ENCODE measurements around the gene KRCC1.

Gene KRCC1

GRCh38 chr2:88054782-88055370 lies 707 bp downstream of the KRCC1 start:
- TF ChIP-seq FOXP2 (optimal IDR thresholded peaks at IDR 0.05; ENCODE audit: borderline replicate concordance, extremely low read depth, extremely low read length, insufficient read depth) (no peak), TAF1 (IDR thresholded peaks at IDR 0.05; ENCODE audit: borderline replicate concordance, insufficient read depth, low read length) (no peak), SIN3A (IDR thresholded peaks at IDR 0.05; ENCODE audit: borderline replicate concordance, insufficient read depth, low read length) (no peak), POLR2AphosphoS5 (IDR thresholded peaks at IDR 0.05; ENCODE audit: low read depth, low read length) (no peak)
- TF ChIP-seq, protein P1, sequence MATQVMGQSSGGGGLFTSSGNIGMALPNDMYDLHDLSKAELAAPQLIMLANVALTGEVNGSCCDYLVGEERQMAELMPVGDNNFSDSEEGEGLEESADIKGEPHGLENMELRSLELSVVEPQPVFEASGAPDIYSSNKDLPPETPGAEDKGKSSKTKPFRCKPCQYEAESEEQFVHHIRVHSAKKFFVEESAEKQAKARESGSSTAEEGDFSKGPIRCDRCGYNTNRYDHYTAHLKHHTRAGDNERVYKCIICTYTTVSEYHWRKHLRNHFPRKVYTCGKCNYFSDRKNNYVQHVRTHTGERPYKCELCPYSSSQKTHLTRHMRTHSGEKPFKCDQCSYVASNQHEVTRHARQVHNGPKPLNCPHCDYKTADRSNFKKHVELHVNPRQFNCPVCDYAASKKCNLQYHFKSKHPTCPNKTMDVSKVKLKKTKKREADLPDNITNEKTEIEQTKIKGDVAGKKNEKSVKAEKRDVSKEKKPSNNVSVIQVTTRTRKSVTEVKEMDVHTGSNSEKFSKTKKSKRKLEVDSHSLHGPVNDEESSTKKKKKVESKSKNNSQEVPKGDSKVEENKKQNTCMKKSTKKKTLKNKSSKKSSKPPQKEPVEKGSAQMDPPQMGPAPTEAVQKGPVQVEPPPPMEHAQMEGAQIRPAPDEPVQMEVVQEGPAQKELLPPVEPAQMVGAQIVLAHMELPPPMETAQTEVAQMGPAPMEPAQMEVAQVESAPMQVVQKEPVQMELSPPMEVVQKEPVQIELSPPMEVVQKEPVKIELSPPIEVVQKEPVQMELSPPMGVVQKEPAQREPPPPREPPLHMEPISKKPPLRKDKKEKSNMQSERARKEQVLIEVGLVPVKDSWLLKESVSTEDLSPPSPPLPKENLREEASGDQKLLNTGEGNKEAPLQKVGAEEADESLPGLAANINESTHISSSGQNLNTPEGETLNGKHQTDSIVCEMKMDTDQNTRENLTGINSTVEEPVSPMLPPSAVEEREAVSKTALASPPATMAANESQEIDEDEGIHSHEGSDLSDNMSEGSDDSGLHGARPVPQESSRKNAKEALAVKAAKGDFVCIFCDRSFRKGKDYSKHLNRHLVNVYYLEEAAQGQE (IDR thresholded peaks at IDR 0.05; ENCODE audit: insufficient read depth in 1 of 2, low read depth in 2 of 2, low read length in 2 of 2) = no peak

- TF ChIP-seq SIN3A (IDR thresholded peaks at IDR 0.05; ENCODE audit: borderline replicate concordance, insufficient read depth, low read length) (no peak), POLR2AphosphoS5 (IDR thresholded peaks at IDR 0.05; ENCODE audit: low read depth, low read length) (peak; percentile 28; the same call in 1 of the 2 replicates)
Observed at GRCh38 chr2:88053934-88054781, 1.4 kb downstream of the KRCC1 start.

- TF ChIP-seq, protein P1 (IDR thresholded peaks at IDR 0.05; ENCODE audit: insufficient read depth in 1 of 2, low read depth in 2 of 2, low read length in 2 of 2) = no peak
- no peak for TF ChIP-seq TAF1 (IDR thresholded peaks at IDR 0.05; ENCODE audit: borderline replicate concordance, insufficient read depth, low read length)
- TF ChIP-seq FOXP2 (optimal IDR thresholded peaks at IDR 0.05; ENCODE audit: borderline replicate concordance, extremely low read depth, extremely low read length, insufficient read depth) = no peak
- no peak for TF ChIP-seq SIN3A (IDR thresholded peaks at IDR 0.05; ENCODE audit: borderline replicate concordance, insufficient read depth, low read length)
- TF ChIP-seq POLR2AphosphoS5 (IDR thresholded peaks at IDR 0.05; ENCODE audit: low read depth, low read length) = no peak
Observed at GRCh38 chr2:88053296-88053695, 2.3 kb downstream of the KRCC1 start.

DNA sequence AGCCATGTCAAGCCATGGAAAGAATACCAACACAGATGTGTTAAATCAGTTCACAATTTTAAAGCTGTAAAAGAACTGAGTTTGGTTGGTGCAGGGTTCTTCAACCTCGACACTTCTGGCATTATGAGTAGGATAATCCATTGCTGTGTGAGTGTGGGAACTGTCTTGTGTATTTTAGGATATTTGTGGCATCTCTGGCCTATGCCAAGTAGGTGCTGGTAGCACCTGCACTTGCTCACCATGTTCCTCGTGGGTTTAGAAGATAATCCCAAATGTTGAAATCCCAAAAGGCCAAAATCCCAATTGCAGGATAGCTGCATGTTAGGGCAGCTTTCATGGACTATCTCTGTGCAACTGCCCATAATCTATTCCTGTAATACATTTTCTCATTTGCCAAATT lies 3.8 kb downstream of the KRCC1 start:
- TF ChIP-seq TAF1 (IDR thresholded peaks at IDR 0.05; ENCODE audit: borderline replicate concordance, insufficient read depth, low read length) (no peak), SIN3A (IDR thresholded peaks at IDR 0.05; ENCODE audit: borderline replicate concordance, insufficient read depth, low read length) (no peak)

DNA sequence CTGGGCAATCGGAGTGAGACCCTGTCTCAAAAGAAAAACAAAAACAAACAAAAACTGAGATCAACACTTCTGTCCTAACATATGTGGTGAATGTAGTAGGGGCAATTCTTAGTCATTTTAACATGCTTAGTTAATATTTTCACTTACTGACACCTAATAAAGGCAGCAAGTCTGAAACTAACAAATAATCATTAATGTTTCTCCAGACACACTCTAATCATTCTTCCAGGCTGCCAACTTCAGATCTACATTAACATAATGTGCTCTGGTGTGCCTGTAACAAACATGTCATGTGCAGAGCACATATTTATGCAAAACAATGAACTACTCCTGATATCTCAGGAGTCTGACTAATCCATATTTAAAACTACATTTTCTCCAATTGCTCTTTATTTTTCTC lies 6.0 kb downstream of the KRCC1 start:
- TF ChIP-seq TAF1 (IDR thresholded peaks at IDR 0.05; ENCODE audit: borderline replicate concordance, insufficient read depth, low read length) = no peak
- TF ChIP-seq, protein P1 (IDR thresholded peaks at IDR 0.05; ENCODE audit: insufficient read depth in 1 of 2, low read depth in 2 of 2, low read length in 2 of 2) = no peak
- TF ChIP-seq FOXP2 (optimal IDR thresholded peaks at IDR 0.05; ENCODE audit: borderline replicate concordance, extremely low read depth, extremely low read length, insufficient read depth) = no peak
- TF ChIP-seq SIN3A (IDR thresholded peaks at IDR 0.05; ENCODE audit: borderline replicate concordance, insufficient read depth, low read length) = no peak
- no peak for TF ChIP-seq POLR2AphosphoS5 (IDR thresholded peaks at IDR 0.05; ENCODE audit: low read depth, low read length)

DNA sequence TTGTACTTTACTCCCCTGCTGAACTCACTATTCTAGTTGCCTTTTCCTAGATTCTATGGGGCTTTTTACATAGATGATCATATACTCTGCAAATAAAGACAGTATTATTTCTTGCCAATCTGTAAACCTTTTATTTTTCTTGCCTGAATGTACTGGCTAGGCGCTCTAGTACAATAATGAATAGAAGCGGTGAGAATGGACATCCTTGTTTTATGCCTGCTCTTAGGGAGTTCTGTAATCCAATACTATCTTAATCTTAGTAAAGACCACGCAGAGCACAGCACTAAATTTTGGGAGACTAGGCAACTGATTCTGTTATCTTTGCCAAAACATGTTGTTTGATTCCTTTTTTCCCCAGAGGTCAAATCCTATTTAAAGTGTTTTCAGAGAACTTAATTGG lies 7.0 kb downstream of the KRCC1 start:
- TF ChIP-seq TAF1 (IDR thresholded peaks at IDR 0.05; ENCODE audit: borderline replicate concordance, insufficient read depth, low read length) (no peak), SIN3A (IDR thresholded peaks at IDR 0.05; ENCODE audit: borderline replicate concordance, insufficient read depth, low read length) (no peak), POLR2AphosphoS5 (IDR thresholded peaks at IDR 0.05; ENCODE audit: low read depth, low read length) (no peak), FOXP2 (optimal IDR thresholded peaks at IDR 0.05; ENCODE audit: borderline replicate concordance, extremely low read depth, extremely low read length, insufficient read depth) (no peak)
- TF ChIP-seq, protein P1 (IDR thresholded peaks at IDR 0.05; ENCODE audit: insufficient read depth in 1 of 2, low read depth in 2 of 2, low read length in 2 of 2) = no peak
